CD14-positive monocyte (primary cell): ENCODE measurements around the gene LHFPL3. TPM values are rescaled to one million over a fixed set of nuclear protein-coding genes. Genes with fewer than 3 reads are reported as not detected.

Source experiments
- DNase-seq, 3 donors: peaks; one replicate each; pipeline ENCODE4 v3.0.0-alpha.2; 2011 to 2022
- H2AFZ ChIP-seq: 2 replicates; pipeline ENCODE4 v1.6.0; 2012; ENCODE audit warnings: mild to moderate bottlenecking, low read depth, low read length, inconsistent platforms; ENCODE audit not compliant: insufficient read depth, poor library complexity, severe bottlenecking
- H3K27ac ChIP-seq, 2 donors: 1 replicate in 1 of 2; 2 replicates in 1 of 2; pipeline ENCODE4 v1.5.1; 2012 to 2013; ENCODE audit warnings: low read length in 2 of 2, control low read depth in 1 of 2, inconsistent platforms in 1 of 2, low read depth in 1 of 2, mild to moderate bottlenecking in 1 of 2
- H3K27me3 ChIP-seq, 2 donors: one replicate each; pipeline versions ENCODE4 v1.6.0 to v1.6.1; 2011 to 2013; ENCODE audit warnings: low read length in 2 of 2; ENCODE audit not compliant: control insufficient read depth in 2 of 2, insufficient read depth in 2 of 2
- H3K36me3 ChIP-seq, 2 donors: replicated peaks in 1 of 2; 1 replicate in 1 of 2; 2 replicates in 1 of 2; pipeline versions ENCODE4 v1.5.1 to v1.6.1; 2012 to 2013; ENCODE audit warnings: low read length in 2 of 2, control low read depth in 1 of 2, inconsistent platforms in 1 of 2, mild to moderate bottlenecking in 1 of 2; ENCODE audit not compliant: insufficient read depth in 2 of 2, control insufficient read depth in 1 of 2
- H3K4me1 ChIP-seq, 2 donors: 1 replicate in 1 of 2; 2 replicates in 1 of 2; pipeline versions ENCODE4 v1.5.1 to v1.6.1; 2012 to 2013; ENCODE audit warnings: low read length in 2 of 2, control low read depth in 1 of 2, inconsistent platforms in 1 of 2, mild to moderate bottlenecking in 1 of 2, moderate library complexity in 1 of 2; ENCODE audit not compliant: insufficient read depth in 2 of 2, control insufficient read depth in 1 of 2
- H3K4me2 ChIP-seq: replicated peaks from 2 replicates; pipeline ENCODE3; 2012; ENCODE audit warnings: low read length, moderate library complexity, mild to moderate bottlenecking; ENCODE audit not compliant: poor library complexity, severe bottlenecking; ENCODE audit errors: extremely low read depth
- H3K4me3 ChIP-seq, 3 experiments: fragments of 200-600 bp in 1 of 3; sonication (generic) in 1 of 3; replicated peaks in 1 of 3; 1 replicate in 2 of 3; 2 replicates in 1 of 3; pipeline ENCODE4 v1.5.1; 2011 to 2013; ENCODE audit warnings: low read length in 3 of 3, mild to moderate bottlenecking in 3 of 3, control low read depth in 2 of 3, low read depth in 2 of 3, inconsistent platforms in 1 of 3, moderate library complexity in 1 of 3
- H3K79me2 ChIP-seq: 2 replicates; pipeline ENCODE4 v1.6.0; 2012; ENCODE audit warnings: mild to moderate bottlenecking, control low read depth, inconsistent platforms, low read length, moderate library complexity; ENCODE audit not compliant: insufficient read depth
- H3K9ac ChIP-seq: 2 replicates; pipeline ENCODE4 v1.6.0; 2017; ENCODE audit warnings: low read length, mild to moderate bottlenecking; ENCODE audit not compliant: insufficient read depth, poor library complexity, severe bottlenecking
- H3K9me3 ChIP-seq, 2 donors: replicated peaks in 1 of 2; 1 replicate in 1 of 2; 2 replicates in 1 of 2; pipeline versions ENCODE4 v1.5.1 to v1.6.1; 2012 to 2013; ENCODE audit warnings: low read length in 2 of 2, control low read depth in 1 of 2; ENCODE audit not compliant: control insufficient read depth in 1 of 2, insufficient read depth in 1 of 2
- H4K20me1 ChIP-seq: 2 replicates; pipeline ENCODE4 v1.6.0; 2012; ENCODE audit warnings: mild to moderate bottlenecking, low read length, control low read depth, moderate library complexity; ENCODE audit not compliant: insufficient read depth
- H3K27ac Mint-ChIP-seq, 7 donors: one replicate each; pipeline ENCODE4 v1.8.0; 2020; ENCODE audit warnings: mild to moderate bottlenecking in 7 of 7, mixed read lengths in 7 of 7, moderate library complexity in 6 of 7, inconsistent platforms in 2 of 7
- H3K27me3 Mint-ChIP-seq, 3 donors: one replicate each; pipeline ENCODE4 v1.8.0; 2021 to 2022; ENCODE audit warnings: low read depth in 3 of 3, mild to moderate bottlenecking in 3 of 3, mixed read lengths in 3 of 3, moderate library complexity in 3 of 3, inconsistent platforms in 1 of 3
- H3K36me3 Mint-ChIP-seq, 2 donors: one replicate each; pipeline ENCODE4 v1.8.0; 2020; ENCODE audit warnings: mixed read lengths in 2 of 2, inconsistent platforms in 1 of 2, mild to moderate bottlenecking in 1 of 2
- H3K4me1 Mint-ChIP-seq: one replicate; pipeline ENCODE4 v1.8.0; 2020; ENCODE audit warnings: mild to moderate bottlenecking, mixed read lengths
- H3K4me3 Mint-ChIP-seq, 2 donors: one replicate each; pipeline ENCODE4 v1.8.0; 2020; ENCODE audit warnings: mild to moderate bottlenecking in 2 of 2, mixed read lengths in 2 of 2, moderate library complexity in 1 of 2
- H3K9me3 Mint-ChIP-seq, 7 donors: one replicate each; pipeline ENCODE4 v1.8.0; 2020 to 2022; ENCODE audit warnings: mixed read lengths in 7 of 7, mild to moderate bottlenecking in 6 of 7, moderate library complexity in 6 of 7, inconsistent platforms in 2 of 7
- CTCF ChIP-seq: fragments of 200-600 bp; IDR thresholded peaks from one replicate; pipeline ENCODE4 v1.8.0; 2022; ENCODE audit warnings: antibody characterized with exemption, mild to moderate bottlenecking
- WGBS: methylation state at CpG from one replicate; pipeline ENCODE4 v1.1.5; 2013; ENCODE audit warnings: missing lambda C conversion rate; ENCODE audit not compliant: insufficient coverage; 5-methylcytosine and 5-hydroxymethylcytosine counted together
- intact Hi-C, 2 donors: fragments of 100-400 bp; cut with micrococcal nuclease; formaldehyde crosslinking; loops; one replicate each; pipeline versions ENCODE4 v1.15.0 to v1.15.1; 2023
- polyA plus RNA-seq, 3 donors: library from polyadenylated mRNA; depleted of rRNA in 1 of 3; unstranded in 2 of 3; stranded (reverse) in 1 of 3; fragments of 300-500 nt in 2 of 3; fragments of >200 nt in 1 of 3; fragmentation: Illumina TruSeq in 2 of 3; gene quantifications; 1 replicate in 2 of 3; 2 replicates in 1 of 3; pipeline ENCODE4 v1.2.3, GENCODE V29; 2012 to 2021

Gene LHFPL3
- polyA plus RNA-seq, 3 donors: not detected

- peaks cover 0 to 2% (median 0%) of the 10 kb centered on the region in 7 donors for H3K9me3 Mint-ChIP-seq
- no peak for TF ChIP-seq CTCF
- H3K4me2 ChIP-seq: no peak overlapping the region
Observed at GRCh38 chr7:104371216-104371979, 43.0 kb downstream of the LHFPL3 start.

GRCh38 chr7:104371980-104372357 is 43.6 kb downstream of the LHFPL3 start:
- Histone ChIP-seq H3K9me3 (no peaks in the 10 kb centered on the region), H3K79me2 (no peaks in the 10 kb centered on the region), H4K20me1 (no peaks in the 10 kb centered on the region), H3K27me3 (no peaks in the 10 kb centered on the region), H3K4me1 (no peaks in the 10 kb centered on the region), H2AFZ (no peak overlapping the region), H3K36me3 (no peaks in the 10 kb centered on the region), H3K27ac (no peak overlapping the region), H3K4me3 (no peak overlapping the region), H3K4me2 (no peak overlapping the region), H3K9ac (no peak overlapping the region)
- TF ChIP-seq CTCF: no peak
- intact Hi-C loops: no loop called here
- DNase-seq: no peak
- Mint-ChIP-seq H3K4me3 (no peak overlapping the region), H3K9me3 (peaks cover 0 to 2% (median 0%) of the 10 kb centered on the region in 7 donors), H3K27me3 (peaks cover 0 to 1% (median 0%) of the 10 kb centered on the region in 3 donors), H3K36me3 (no peaks in the 10 kb centered on the region), H3K4me1 (no peaks in the 10 kb centered on the region), H3K27ac (no peak overlapping the region)
- 100% methylated on average over 2 of the region's 5 CpGs for WGBS

More at GRCh38 chr7:104371216-104371979, 43.0 kb downstream of the LHFPL3 start:
- Mint-ChIP-seq H3K4me1 (no peaks in the 10 kb centered on the region), H3K27ac (no peak overlapping the region), H3K4me3 (no peak overlapping the region), H3K36me3 (no peaks in the 10 kb centered on the region), H3K27me3 (peaks cover 0 to 1% (median 0%) of the 10 kb centered on the region in 3 donors)
- H4K20me1 ChIP-seq: no peaks in the 10 kb centered on the region
- H3K27ac ChIP-seq: no peak overlapping the region
- H2AFZ ChIP-seq: no peak overlapping the region
- no peak overlapping the region for H3K9ac ChIP-seq
- H3K27me3 ChIP-seq: no peaks in the 10 kb centered on the region
- no peaks in the 10 kb centered on the region for H3K4me1 ChIP-seq
- H3K79me2 ChIP-seq: no peaks in the 10 kb centered on the region
- no peak for DNase-seq
- H3K36me3 ChIP-seq: no peaks in the 10 kb centered on the region
- intact Hi-C loops: no loop called here
- no peaks in the 10 kb centered on the region for H3K9me3 ChIP-seq
- H3K4me3 ChIP-seq: no peak overlapping the region
- WGBS: no CpG with 5 or more reads among the region's 4 CpGs
